HEK293 (cell line): ENCODE measurements around the gene LILRB2.

Experiments used
- ZFP3 ChIP-seq: fragments of 450-650 bp; formaldehyde crosslinking; IDR thresholded peaks from 2 replicates; pipeline ENCODE4 v1.5.1; 2016; ENCODE audit warnings: low read depth, missing biosample characterization, missing genetic modification characterization
- ZFP37 ChIP-seq: fragments of 450-650 bp; formaldehyde crosslinking; IDR thresholded peaks from 2 replicates; pipeline ENCODE4 v1.5.1; 2016; ENCODE audit warnings: missing biosample characterization, missing genetic modification characterization
- ZNF174 ChIP-seq: fragments of 450-650 bp; formaldehyde crosslinking; IDR thresholded peaks from 2 replicates; pipeline ENCODE4 v1.5.0; 2017; ENCODE audit warnings: missing biosample characterization, mild to moderate bottlenecking, missing genetic modification characterization
- ZNF19 ChIP-seq: fragments of 450-650 bp; formaldehyde crosslinking; IDR thresholded peaks from 2 replicates; pipeline ENCODE4; 2016; ENCODE audit warnings: missing biosample characterization, missing genetic modification characterization, low read depth
- ZNF473 ChIP-seq: fragments of 450-650 bp; formaldehyde crosslinking; IDR thresholded peaks from 2 replicates; pipeline ENCODE4 v1.5.1; 2017; ENCODE audit warnings: missing biosample characterization, missing genetic modification characterization
- ZNF664 ChIP-seq: fragments of 450-650 bp; formaldehyde crosslinking; IDR thresholded peaks from 2 replicates; pipeline ENCODE4 v1.5.1; 2016; ENCODE audit warnings: missing biosample characterization, missing genetic modification characterization
- TF ChIP-seq, protein P1 (sequence below): fragments of 450-650 bp; formaldehyde crosslinking; IDR thresholded peaks from 2 replicates; pipeline ENCODE4 v1.5.1; 2016; ENCODE audit warnings: missing biosample characterization, missing genetic modification characterization
- TF ChIP-seq, protein P2 (sequence below): fragments of 450-650 bp; formaldehyde crosslinking; IDR thresholded peaks from 2 replicates; pipeline ENCODE4 v1.5.1; 2016; ENCODE audit warnings: missing biosample characterization, missing genetic modification characterization
- TF ChIP-seq, protein P3 (sequence below): fragments of 450-650 bp; formaldehyde crosslinking; IDR thresholded peaks from 2 replicates; pipeline ENCODE4 v1.5.1; 2016; ENCODE audit warnings: missing biosample characterization, missing genetic modification characterization

DNA sequence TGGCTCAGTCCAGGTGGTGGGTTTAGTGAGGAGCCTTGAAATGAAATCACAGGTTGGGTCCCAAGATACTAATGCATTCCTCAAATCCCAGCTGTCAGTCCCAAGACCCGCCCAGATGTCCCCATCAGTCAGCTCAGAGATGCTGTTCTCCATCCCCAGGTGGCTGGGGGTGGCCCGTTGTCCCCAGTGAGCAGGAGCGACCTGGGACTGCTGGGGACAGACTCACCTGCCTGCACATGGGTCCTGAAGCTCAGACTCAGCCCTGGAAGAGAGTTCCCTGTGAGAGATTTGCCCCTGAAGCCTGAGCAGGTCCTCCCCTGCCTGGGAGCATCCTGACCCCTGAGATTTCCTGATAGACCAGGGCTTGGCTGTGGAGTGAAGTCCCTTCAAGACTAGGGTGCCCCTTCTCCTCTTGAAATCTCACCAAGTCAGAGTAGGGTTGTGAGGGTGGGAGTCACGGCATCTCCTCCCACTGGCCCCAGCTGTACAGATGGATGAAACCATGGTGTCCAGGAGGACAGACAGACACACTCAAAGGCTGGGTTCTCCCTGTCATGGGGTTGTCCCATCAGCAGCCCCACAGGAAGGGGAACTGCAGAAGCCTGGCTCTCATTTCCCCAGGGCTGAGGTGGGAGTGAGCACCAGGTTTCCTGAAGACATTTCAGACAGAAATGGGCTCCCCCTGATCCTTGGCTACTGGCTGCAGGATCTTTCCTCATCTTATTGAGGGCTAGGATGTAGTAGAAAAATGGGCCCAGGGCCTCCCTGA lies 17.6 kb upstream of the LILRB2 start:
- TF ChIP-seq ZFP37 (tag by site-specific recombination) (no peak), ZNF473 (tag by site-specific recombination) (no peak), ZNF19 (no peak), ZNF174 (tag by site-specific recombination) (no peak), ZFP3 (tag by site-specific recombination) (no peak), ZNF664 (no peak)
- TF ChIP-seq, protein P1, sequence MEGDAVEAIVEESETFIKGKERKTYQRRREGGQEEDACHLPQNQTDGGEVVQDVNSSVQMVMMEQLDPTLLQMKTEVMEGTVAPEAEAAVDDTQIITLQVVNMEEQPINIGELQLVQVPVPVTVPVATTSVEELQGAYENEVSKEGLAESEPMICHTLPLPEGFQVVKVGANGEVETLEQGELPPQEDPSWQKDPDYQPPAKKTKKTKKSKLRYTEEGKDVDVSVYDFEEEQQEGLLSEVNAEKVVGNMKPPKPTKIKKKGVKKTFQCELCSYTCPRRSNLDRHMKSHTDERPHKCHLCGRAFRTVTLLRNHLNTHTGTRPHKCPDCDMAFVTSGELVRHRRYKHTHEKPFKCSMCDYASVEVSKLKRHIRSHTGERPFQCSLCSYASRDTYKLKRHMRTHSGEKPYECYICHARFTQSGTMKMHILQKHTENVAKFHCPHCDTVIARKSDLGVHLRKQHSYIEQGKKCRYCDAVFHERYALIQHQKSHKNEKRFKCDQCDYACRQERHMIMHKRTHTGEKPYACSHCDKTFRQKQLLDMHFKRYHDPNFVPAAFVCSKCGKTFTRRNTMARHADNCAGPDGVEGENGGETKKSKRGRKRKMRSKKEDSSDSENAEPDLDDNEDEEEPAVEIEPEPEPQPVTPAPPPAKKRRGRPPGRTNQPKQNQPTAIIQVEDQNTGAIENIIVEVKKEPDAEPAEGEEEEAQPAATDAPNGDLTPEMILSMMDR: no peak
- TF ChIP-seq, protein P2, sequence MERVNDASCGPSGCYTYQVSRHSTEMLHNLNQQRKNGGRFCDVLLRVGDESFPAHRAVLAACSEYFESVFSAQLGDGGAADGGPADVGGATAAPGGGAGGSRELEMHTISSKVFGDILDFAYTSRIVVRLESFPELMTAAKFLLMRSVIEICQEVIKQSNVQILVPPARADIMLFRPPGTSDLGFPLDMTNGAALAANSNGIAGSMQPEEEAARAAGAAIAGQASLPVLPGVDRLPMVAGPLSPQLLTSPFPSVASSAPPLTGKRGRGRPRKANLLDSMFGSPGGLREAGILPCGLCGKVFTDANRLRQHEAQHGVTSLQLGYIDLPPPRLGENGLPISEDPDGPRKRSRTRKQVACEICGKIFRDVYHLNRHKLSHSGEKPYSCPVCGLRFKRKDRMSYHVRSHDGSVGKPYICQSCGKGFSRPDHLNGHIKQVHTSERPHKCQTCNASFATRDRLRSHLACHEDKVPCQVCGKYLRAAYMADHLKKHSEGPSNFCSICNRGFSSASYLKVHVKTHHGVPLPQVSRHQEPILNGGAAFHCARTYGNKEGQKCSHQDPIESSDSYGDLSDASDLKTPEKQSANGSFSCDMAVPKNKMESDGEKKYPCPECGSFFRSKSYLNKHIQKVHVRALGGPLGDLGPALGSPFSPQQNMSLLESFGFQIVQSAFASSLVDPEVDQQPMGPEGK (tag by site-specific recombination): no peak
- TF ChIP-seq, protein P3, sequence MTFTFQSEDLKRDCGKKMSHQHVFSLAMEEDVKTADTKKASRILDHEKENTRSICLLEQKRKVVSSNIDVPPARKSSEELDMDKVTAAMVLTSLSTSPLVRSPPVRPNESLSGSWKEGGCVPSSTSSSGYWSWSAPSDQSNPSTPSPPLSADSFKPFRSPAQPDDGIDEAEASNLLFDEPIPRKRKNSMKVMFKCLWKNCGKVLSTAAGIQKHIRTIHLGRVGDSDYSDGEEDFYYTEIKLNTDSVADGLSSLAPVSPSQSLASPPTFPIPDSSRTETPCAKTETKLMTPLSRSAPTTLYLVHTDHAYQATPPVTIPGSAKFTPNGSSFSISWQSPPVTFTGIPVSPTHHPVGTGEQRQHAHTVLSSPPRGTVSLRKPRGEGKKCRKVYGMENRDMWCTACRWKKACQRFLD (tag by site-specific recombination): no peak
